Astrocyte (in vitro differentiated cells and primary cell): ENCODE data around the gene FAM229A.

ENCODE experiments used
- EZH2 ChIP-seq: IDR thresholded peaks from 2 replicates; pipeline ENCODE4 v1.6.1; 2012; ENCODE audit warnings: mild to moderate bottlenecking, low read length, inconsistent platforms; ENCODE audit not compliant: insufficient read depth
- TF ChIP-seq, protein P1 (sequence below): IDR thresholded peaks from 2 replicates; pipeline ENCODE4 v1.5.1; 2011; ENCODE audit warnings: low read depth, mild to moderate bottlenecking, inconsistent platforms, low read length, moderate library complexity; ENCODE audit not compliant: insufficient read depth

DNA sequence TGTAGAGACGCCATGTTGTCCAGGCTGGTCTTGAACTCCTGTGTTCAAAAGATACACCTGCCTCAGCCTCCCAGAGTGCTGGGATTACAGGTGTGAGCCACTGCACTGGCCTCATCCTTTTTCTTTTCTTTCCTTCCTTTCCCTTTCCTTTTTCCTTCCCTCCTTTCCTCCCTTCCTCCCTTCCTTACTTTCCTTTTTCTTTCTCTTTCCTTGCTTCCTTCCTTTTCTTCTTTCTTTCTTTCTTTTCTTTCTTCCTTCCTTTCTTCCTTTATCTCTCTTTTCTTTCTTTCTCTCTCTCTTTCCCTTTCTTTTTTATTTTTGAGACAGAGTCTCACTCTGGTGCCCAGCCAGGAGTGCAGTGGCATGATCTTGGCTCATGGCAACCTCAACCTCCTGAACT, 5.8 kb downstream of the FAM229A start:
- TF ChIP-seq, protein P1, sequence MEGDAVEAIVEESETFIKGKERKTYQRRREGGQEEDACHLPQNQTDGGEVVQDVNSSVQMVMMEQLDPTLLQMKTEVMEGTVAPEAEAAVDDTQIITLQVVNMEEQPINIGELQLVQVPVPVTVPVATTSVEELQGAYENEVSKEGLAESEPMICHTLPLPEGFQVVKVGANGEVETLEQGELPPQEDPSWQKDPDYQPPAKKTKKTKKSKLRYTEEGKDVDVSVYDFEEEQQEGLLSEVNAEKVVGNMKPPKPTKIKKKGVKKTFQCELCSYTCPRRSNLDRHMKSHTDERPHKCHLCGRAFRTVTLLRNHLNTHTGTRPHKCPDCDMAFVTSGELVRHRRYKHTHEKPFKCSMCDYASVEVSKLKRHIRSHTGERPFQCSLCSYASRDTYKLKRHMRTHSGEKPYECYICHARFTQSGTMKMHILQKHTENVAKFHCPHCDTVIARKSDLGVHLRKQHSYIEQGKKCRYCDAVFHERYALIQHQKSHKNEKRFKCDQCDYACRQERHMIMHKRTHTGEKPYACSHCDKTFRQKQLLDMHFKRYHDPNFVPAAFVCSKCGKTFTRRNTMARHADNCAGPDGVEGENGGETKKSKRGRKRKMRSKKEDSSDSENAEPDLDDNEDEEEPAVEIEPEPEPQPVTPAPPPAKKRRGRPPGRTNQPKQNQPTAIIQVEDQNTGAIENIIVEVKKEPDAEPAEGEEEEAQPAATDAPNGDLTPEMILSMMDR, result no peak
- TF ChIP-seq EZH2, result no peak
